WTC11 (cell line): Measurements from ENCODE around the gene CLCF1.

Experiments used
- ATF1 ChIP-seq: sonication (generic); formaldehyde crosslinking; IDR thresholded peaks from 2 replicates; pipeline ENCODE4 v1.8.1; 2023; ENCODE audit warnings: mild to moderate bottlenecking, moderate library complexity, missing genetic modification reagents
- CBFB ChIP-seq: sonication (generic); formaldehyde crosslinking; IDR thresholded peaks from 2 replicates; pipeline ENCODE4 v1.8.1; 2022; ENCODE audit warnings: mild to moderate bottlenecking, low read depth, missing genetic modification reagents
- ESRRA ChIP-seq: sonication (generic); formaldehyde crosslinking; IDR thresholded peaks from 2 replicates; pipeline ENCODE4 v1.8.1; 2022; ENCODE audit warnings: mild to moderate bottlenecking, missing genetic modification reagents, borderline replicate concordance
- GTF2I ChIP-seq: fragments of 250-450 bp; sonication (Bioruptor Pico); conservative IDR thresholded peaks from 2 replicates; pipeline ENCODE4 v1.4.0; 2021; ENCODE audit warnings: mild to moderate bottlenecking
- JUN ChIP-seq: sonication (generic); formaldehyde crosslinking; IDR thresholded peaks from 2 replicates; pipeline ENCODE4 v1.8.0; 2023; ENCODE audit warnings: mild to moderate bottlenecking, missing genetic modification reagents
- NR3C1 ChIP-seq: sonication (generic); formaldehyde crosslinking; conservative IDR thresholded peaks from 2 replicates; pipeline ENCODE4 v1.8.1; 2023; ENCODE audit warnings: low read depth, mild to moderate bottlenecking, missing genetic modification reagents
- TF ChIP-seq, protein P1 (sequence below): fragments of 200-600 bp; IDR thresholded peaks from 2 replicates; pipeline ENCODE4 v1.8.0; 2022; ENCODE audit warnings: antibody characterized with exemption
- TF ChIP-seq, protein P2 (sequence below): sonication (generic); formaldehyde crosslinking; IDR thresholded peaks from 2 replicates; pipeline ENCODE4 v1.8.1; 2023; ENCODE audit warnings: mild to moderate bottlenecking, missing genetic modification reagents, moderate library complexity
- TF ChIP-seq, protein P3 (sequence below): sonication (generic); formaldehyde crosslinking; IDR thresholded peaks from 2 replicates; pipeline ENCODE4 v1.8.1; 2023; ENCODE audit warnings: mild to moderate bottlenecking, missing genetic modification reagents, moderate library complexity
- TF ChIP-seq, protein P4 (sequence below): sonication (generic); formaldehyde crosslinking; conservative IDR thresholded peaks from 2 replicates; pipeline ENCODE4 v1.8.1; 2023; ENCODE audit warnings: mild to moderate bottlenecking, low read depth, missing genetic modification reagents, moderate library complexity
- TF ChIP-seq, protein P5 (sequence below): sonication (generic); formaldehyde crosslinking; IDR thresholded peaks from 2 replicates; pipeline ENCODE4 v1.8.0; 2022; ENCODE audit warnings: missing genetic modification reagents
- TF ChIP-seq, protein P6 (sequence below): fragments of 250-450 bp; sonication (Bioruptor Pico); IDR thresholded peaks from 2 replicates; pipeline ENCODE4 v1.9.0; 2021; ENCODE audit warnings: mild to moderate bottlenecking
- TF ChIP-seq, protein P7 (sequence below): sonication (generic); formaldehyde crosslinking; IDR thresholded peaks from 2 replicates; pipeline ENCODE4 v1.8.1; 2023; ENCODE audit warnings: mild to moderate bottlenecking, missing genetic modification reagents

DNA sequence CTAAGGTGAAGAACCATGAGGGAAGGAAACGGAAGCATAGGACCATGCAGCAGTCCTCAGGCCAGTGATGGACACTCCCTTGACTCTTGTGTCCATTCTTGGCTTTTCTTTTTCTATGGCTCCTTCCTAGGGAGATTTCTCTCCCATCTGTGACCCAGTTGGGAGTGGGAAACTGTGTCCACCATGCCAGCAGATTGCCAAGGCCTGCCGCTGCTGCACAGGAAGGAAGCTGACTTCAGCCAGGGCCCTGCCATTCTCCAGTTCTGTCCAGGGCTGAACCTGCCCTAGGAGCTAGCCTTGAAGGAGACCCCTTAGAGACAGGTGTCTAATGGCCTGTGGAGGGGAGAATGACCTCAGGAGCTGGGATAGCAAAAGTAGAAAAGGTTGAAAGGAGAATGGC, 52.7 kb downstream of the CLCF1 start:
- TF ChIP-seq, protein P1, sequence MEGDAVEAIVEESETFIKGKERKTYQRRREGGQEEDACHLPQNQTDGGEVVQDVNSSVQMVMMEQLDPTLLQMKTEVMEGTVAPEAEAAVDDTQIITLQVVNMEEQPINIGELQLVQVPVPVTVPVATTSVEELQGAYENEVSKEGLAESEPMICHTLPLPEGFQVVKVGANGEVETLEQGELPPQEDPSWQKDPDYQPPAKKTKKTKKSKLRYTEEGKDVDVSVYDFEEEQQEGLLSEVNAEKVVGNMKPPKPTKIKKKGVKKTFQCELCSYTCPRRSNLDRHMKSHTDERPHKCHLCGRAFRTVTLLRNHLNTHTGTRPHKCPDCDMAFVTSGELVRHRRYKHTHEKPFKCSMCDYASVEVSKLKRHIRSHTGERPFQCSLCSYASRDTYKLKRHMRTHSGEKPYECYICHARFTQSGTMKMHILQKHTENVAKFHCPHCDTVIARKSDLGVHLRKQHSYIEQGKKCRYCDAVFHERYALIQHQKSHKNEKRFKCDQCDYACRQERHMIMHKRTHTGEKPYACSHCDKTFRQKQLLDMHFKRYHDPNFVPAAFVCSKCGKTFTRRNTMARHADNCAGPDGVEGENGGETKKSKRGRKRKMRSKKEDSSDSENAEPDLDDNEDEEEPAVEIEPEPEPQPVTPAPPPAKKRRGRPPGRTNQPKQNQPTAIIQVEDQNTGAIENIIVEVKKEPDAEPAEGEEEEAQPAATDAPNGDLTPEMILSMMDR, result no peak
- TF ChIP-seq, protein P2, sequence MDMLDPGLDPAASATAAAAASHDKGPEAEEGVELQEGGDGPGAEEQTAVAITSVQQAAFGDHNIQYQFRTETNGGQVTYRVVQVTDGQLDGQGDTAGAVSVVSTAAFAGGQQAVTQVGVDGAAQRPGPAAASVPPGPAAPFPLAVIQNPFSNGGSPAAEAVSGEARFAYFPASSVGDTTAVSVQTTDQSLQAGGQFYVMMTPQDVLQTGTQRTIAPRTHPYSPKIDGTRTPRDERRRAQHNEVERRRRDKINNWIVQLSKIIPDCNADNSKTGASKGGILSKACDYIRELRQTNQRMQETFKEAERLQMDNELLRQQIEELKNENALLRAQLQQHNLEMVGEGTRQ (CRISPR knock-in tag), result no peak
- TF ChIP-seq GTF2I (CRISPR knock-in tag) (no peak), ESRRA (CRISPR knock-in tag) (no peak), NR3C1 (CRISPR knock-in tag) (no peak), ATF1 (CRISPR knock-in tag) (no peak), JUN (CRISPR knock-in tag) (no peak), CBFB (CRISPR knock-in tag) (no peak)
- TF ChIP-seq, protein P3, sequence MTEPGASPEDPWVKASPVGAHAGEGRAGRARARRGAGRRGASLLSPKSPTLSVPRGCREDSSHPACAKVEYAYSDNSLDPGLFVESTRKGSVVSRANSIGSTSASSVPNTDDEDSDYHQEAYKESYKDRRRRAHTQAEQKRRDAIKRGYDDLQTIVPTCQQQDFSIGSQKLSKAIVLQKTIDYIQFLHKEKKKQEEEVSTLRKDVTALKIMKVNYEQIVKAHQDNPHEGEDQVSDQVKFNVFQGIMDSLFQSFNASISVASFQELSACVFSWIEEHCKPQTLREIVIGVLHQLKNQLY (CRISPR knock-in tag), result no peak
- TF ChIP-seq, protein P4, sequence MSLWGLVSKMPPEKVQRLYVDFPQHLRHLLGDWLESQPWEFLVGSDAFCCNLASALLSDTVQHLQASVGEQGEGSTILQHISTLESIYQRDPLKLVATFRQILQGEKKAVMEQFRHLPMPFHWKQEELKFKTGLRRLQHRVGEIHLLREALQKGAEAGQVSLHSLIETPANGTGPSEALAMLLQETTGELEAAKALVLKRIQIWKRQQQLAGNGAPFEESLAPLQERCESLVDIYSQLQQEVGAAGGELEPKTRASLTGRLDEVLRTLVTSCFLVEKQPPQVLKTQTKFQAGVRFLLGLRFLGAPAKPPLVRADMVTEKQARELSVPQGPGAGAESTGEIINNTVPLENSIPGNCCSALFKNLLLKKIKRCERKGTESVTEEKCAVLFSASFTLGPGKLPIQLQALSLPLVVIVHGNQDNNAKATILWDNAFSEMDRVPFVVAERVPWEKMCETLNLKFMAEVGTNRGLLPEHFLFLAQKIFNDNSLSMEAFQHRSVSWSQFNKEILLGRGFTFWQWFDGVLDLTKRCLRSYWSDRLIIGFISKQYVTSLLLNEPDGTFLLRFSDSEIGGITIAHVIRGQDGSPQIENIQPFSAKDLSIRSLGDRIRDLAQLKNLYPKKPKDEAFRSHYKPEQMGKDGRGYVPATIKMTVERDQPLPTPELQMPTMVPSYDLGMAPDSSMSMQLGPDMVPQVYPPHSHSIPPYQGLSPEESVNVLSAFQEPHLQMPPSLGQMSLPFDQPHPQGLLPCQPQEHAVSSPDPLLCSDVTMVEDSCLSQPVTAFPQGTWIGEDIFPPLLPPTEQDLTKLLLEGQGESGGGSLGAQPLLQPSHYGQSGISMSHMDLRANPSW, result no peak
- TF ChIP-seq, protein P5, sequence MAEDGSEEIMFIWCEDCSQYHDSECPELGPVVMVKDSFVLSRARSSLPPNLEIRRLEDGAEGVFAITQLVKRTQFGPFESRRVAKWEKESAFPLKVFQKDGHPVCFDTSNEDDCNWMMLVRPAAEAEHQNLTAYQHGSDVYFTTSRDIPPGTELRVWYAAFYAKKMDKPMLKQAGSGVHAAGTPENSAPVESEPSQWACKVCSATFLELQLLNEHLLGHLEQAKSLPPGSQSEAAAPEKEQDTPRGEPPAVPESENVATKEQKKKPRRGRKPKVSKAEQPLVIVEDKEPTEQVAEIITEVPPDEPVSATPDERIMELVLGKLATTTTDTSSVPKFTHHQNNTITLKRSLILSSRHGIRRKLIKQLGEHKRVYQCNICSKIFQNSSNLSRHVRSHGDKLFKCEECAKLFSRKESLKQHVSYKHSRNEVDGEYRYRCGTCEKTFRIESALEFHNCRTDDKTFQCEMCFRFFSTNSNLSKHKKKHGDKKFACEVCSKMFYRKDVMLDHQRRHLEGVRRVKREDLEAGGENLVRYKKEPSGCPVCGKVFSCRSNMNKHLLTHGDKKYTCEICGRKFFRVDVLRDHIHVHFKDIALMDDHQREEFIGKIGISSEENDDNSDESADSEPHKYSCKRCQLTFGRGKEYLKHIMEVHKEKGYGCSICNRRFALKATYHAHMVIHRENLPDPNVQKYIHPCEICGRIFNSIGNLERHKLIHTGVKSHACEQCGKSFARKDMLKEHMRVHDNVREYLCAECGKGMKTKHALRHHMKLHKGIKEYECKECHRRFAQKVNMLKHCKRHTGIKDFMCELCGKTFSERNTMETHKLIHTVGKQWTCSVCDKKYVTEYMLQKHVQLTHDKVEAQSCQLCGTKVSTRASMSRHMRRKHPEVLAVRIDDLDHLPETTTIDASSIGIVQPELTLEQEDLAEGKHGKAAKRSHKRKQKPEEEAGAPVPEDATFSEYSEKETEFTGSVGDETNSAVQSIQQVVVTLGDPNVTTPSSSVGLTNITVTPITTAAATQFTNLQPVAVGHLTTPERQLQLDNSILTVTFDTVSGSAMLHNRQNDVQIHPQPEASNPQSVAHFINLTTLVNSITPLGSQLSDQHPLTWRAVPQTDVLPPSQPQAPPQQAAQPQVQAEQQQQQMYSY (CRISPR knock-in tag), result no peak
- TF ChIP-seq, protein P6, sequence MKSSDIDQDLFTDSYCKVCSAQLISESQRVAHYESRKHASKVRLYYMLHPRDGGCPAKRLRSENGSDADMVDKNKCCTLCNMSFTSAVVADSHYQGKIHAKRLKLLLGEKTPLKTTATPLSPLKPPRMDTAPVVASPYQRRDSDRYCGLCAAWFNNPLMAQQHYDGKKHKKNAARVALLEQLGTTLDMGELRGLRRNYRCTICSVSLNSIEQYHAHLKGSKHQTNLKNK (CRISPR knock-in tag), result no peak
- TF ChIP-seq, protein P7, sequence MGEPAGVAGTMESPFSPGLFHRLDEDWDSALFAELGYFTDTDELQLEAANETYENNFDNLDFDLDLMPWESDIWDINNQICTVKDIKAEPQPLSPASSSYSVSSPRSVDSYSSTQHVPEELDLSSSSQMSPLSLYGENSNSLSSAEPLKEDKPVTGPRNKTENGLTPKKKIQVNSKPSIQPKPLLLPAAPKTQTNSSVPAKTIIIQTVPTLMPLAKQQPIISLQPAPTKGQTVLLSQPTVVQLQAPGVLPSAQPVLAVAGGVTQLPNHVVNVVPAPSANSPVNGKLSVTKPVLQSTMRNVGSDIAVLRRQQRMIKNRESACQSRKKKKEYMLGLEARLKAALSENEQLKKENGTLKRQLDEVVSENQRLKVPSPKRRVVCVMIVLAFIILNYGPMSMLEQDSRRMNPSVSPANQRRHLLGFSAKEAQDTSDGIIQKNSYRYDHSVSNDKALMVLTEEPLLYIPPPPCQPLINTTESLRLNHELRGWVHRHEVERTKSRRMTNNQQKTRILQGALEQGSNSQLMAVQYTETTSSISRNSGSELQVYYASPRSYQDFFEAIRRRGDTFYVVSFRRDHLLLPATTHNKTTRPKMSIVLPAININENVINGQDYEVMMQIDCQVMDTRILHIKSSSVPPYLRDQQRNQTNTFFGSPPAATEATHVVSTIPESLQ, result no peak
